Psoas muscle (tissue), 8 donors: ENCODE measurements around the gene SOX12. TPM values are rescaled to one million over a fixed set of nuclear protein-coding genes. Genes with fewer than 3 reads are reported as not detected.

ENCODE experiments used
- ATAC-seq, 4 donors: fragments of 200-7000 bp; cut with Tn5 transposase; one replicate each; pipeline ENCODE4 v1.9.1; 2020; ENCODE audit warnings: moderate library complexity in 3 of 4, mild to moderate bottlenecking in 2 of 4
- DNase-seq, 2 donors: peaks; one replicate each; pipeline ENCODE4 v3.0.0-alpha.2; 2020
- H3K27ac ChIP-seq: fragments of 200-600 bp; one replicate; pipeline ENCODE4 v1.8.0; 2022
- H3K27me3 ChIP-seq, 3 donors: fragments of 200-600 bp in 1 of 3; one replicate each; pipeline versions ENCODE4 v1.6.1 to v1.8.0; 2013 to 2022; ENCODE audit warnings: low read length in 2 of 3, mild to moderate bottlenecking in 2 of 3, moderate library complexity in 1 of 3; ENCODE audit not compliant: insufficient read depth in 3 of 3
- H3K36me3 ChIP-seq, 2 donors: fragments of 200-600 bp in 1 of 2; one replicate each; pipeline versions ENCODE4 v1.6.1 to v1.8.0; 2013 to 2022; ENCODE audit warnings: low read depth in 1 of 2, mild to moderate bottlenecking in 1 of 2, moderate library complexity in 1 of 2; ENCODE audit not compliant: insufficient read depth in 1 of 2
- H3K4me1 ChIP-seq: fragments of 200-600 bp; one replicate; pipeline ENCODE4 v1.8.0; 2022
- H3K4me3 ChIP-seq: fragments of 200-600 bp; one replicate; pipeline ENCODE4 v1.8.0; 2022; ENCODE audit warnings: mild to moderate bottlenecking
- H3K9me3 ChIP-seq: fragments of 200-600 bp; one replicate; pipeline ENCODE4 v1.8.0; 2022
- WGBS, 3 donors: extraction: QIAGEN DNeasy Blood & Tissue Kit; methylation state at CpG; one replicate each; pipeline versions ENCODE4 v1.1.6 to v1.1.7; 2013; 5-methylcytosine and 5-hydroxymethylcytosine counted together
- intact Hi-C, 2 donors: fragments of 100-400 bp; cut with DNase I; formaldehyde crosslinking; loops; one replicate each; pipeline versions ENCODE4 v1.11.0 to v1.14.2; 2022
- polyA plus RNA-seq, 3 donors: library from polyadenylated mRNA; stranded (reverse); fragments of 200-250 nt; gene quantifications; one replicate each; pipeline ENCODE4 v1.2.3, GENCODE V29; 2013
- total RNA-seq, 4 donors: library from RNA; stranded (reverse); fragmentation: NEBNext Ultra II Directional in 2 of 4; extraction: Animal tissue kit (Norgen Biotek cat#: 25700) in 2 of 4; gene quantifications; one replicate each; pipeline versions ENCODE4 v1.2.1 to v1.2.4, GENCODE V29; 2021 to 2023
- TF ChIP-seq, protein P1 (sequence below): fragments of 200-600 bp; IDR thresholded peaks from one replicate; pipeline ENCODE4 v1.8.0; 2022; ENCODE audit warnings: antibody characterized with exemption
- donor health status: healthy with polysubstance abuse.
- donor health status: DM: no; HTN: no; CAD: no; lungs with moderate emphysema.
- donor health status: Bipolar disorder and iron deficiency.
- donor health status: healthy.
- donor health status: DM: yes; HTN: yes; CAD: no.
- donor health status: DM: no; HTN: no; CAD: no.
- donor health status: DM: no; HTN: no; CAD: no.
- donor health status: DM: yes; HTN: yes; CAD: no.

SOX12 gene
- total and polyA plus RNA-seq, 7 donors = 1.2 to 5.7 (median 3.6) TPM

DNA sequence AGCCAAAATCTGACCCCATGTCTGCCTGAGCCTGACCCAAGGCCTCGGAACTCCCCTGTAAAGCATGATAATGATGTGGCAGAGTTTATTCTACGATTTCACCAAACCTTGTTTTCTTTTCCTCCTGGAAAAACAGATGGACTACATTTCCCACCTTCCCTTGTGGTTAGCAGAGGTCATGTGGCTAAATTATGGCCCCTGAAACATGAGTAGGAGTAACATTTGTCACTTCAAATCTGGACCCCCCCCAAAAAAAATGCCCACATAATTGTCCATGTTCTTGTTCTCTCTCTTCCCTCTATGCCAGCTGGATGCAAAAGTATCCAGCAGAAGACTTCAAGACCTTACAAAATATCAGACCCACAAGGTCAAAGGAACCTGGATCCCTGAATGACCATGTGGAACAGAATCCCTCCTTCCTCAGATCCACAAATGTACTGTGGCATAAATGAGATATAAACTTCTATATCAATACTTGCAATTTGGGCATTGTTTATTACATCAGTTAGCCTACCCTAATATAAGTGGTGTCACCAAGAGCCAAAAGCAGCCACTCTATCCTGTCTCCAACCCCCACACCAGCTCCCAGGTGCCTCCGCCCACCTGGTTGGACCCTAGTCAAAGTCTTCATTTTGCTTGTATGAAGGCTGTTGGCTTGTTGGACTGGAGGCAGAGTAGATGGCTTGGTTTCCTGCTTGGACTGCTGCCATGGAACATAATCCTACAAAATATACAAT lies 36.2 kb upstream of the SOX12 start:
- intact Hi-C loops = no loop called here
- Histone ChIP-seq H3K27ac (no peak overlapping the region), H3K9me3 (peaks cover 2% of the 10 kb centered on the region), H3K36me3 (no peaks in the 10 kb centered on the region), H3K4me1 (peaks cover 6% of the 10 kb centered on the region), H3K4me3 (peak overlapping the region; percentile 74), H3K27me3 (no peaks in the 10 kb centered on the region)
- WGBS, 3 donors = 77 to 88% (median 84%) methylated on average over 3 of the region's 3 CpGs
- TF ChIP-seq, protein P1, sequence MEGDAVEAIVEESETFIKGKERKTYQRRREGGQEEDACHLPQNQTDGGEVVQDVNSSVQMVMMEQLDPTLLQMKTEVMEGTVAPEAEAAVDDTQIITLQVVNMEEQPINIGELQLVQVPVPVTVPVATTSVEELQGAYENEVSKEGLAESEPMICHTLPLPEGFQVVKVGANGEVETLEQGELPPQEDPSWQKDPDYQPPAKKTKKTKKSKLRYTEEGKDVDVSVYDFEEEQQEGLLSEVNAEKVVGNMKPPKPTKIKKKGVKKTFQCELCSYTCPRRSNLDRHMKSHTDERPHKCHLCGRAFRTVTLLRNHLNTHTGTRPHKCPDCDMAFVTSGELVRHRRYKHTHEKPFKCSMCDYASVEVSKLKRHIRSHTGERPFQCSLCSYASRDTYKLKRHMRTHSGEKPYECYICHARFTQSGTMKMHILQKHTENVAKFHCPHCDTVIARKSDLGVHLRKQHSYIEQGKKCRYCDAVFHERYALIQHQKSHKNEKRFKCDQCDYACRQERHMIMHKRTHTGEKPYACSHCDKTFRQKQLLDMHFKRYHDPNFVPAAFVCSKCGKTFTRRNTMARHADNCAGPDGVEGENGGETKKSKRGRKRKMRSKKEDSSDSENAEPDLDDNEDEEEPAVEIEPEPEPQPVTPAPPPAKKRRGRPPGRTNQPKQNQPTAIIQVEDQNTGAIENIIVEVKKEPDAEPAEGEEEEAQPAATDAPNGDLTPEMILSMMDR = no peak
- DNase-seq (no peak), ATAC-seq (no peak)

DNA sequence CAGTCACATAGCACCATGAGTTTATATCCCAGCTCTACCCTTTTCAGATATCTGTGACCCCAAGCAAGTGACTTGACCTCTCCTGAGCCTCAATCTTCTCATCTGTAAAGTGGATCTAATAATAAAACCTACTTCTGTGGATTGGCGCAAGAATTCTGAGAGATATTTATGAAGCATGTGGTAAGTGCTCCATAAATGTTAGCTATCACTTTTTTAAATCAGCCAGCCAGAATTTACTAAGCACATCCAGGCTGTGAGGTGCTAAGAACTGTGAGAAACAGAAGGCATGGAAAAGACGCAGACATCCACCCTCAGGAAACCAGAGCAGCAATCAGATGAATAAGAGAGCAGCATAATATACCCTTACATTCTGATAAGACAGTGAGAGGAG lies 35.7 kb upstream of the SOX12 start:
- H3K36me3 ChIP-seq = no peaks in the 10 kb centered on the region
- WGBS, 3 donors = 60 to 62% (median 61%) methylated on average over 2 of the region's 2 CpGs
- no peak for DNase-seq
- ATAC-seq = no peak
- H3K9me3 ChIP-seq = peaks cover 2% of the 10 kb centered on the region
- intact Hi-C loops = no loop called here
- no peaks in the 10 kb centered on the region for H3K27me3 ChIP-seq
- H3K4me3 ChIP-seq = peak overlapping the region; percentile 74
- peak overlapping the region; percentile 66 for H3K27ac ChIP-seq
- TF ChIP-seq, protein P1 = no peak
- H3K4me1 ChIP-seq = peaks cover 6% of the 10 kb centered on the region

GRCh38 chr20:290084-290831 lies 35.1 kb upstream of the SOX12 start, which contains the start of gene C20orf96:
C20orf96 (minus strand) TSS chr20:290750; CDS start chr20:290610, 140 bp downstream.
- H3K27me3 ChIP-seq = no peaks in the 10 kb centered on the region
- H3K4me1 ChIP-seq = peaks cover 6% of the 10 kb centered on the region
- peak within 1 kb of the TSS; percentile 74 for H3K4me3 ChIP-seq
- intact Hi-C loops = no loop called here
- WGBS, 3 donors = 0 to 1% (median 0%) methylated on average over 43 of the region's 43 CpGs
- TF ChIP-seq, protein P1 = peak; percentile 35
- H3K36me3 ChIP-seq = no peaks in the 10 kb centered on the region
- DNase-seq (peak; percentile 91 to 95), ATAC-seq (peak; percentile 93 to 99 (median 98))
- H3K27ac ChIP-seq = peak within 1 kb of the TSS; percentile 66
- peaks cover 2% of the 10 kb centered on the region for H3K9me3 ChIP-seq

GRCh38 chr20:294602-295001 lies 30.8 kb upstream of the SOX12 start:
- TF ChIP-seq, protein P1 = no peak
- ATAC-seq (no peak), DNase-seq (no peak)
- Histone ChIP-seq H3K27me3 (no peaks in the 10 kb centered on the region), H3K4me3 (no peak overlapping the region), H3K36me3 (peaks cover 0 to 2% of the 10 kb centered on the region in 2 donors), H3K27ac (no peak overlapping the region), H3K9me3 (no peaks in the 10 kb centered on the region), H3K4me1 (peaks cover 19% of the 10 kb centered on the region)
- whole genome bisulfite sequencing, 3 donors = 81 to 88% (median 86%) methylated on average over 5 of the region's 5 CpGs
- intact Hi-C loops = no loop called here
